Lower leg skin (tissue), 4 donors: ENCODE results near the gene CEACAM5. TPM values are rescaled to one million over a fixed set of nuclear protein-coding genes. Genes with fewer than 3 reads are reported as not detected.

Source experiments
- DNase-seq, 2 donors: peaks; one replicate each; pipeline ENCODE4 v3.0.0-alpha.2; 2019; ENCODE audit warnings: low spot score in 2 of 2
- H3K4me3 ChIP-seq: fragments of 200-600 bp; sonication (generic); 2 replicates; pipeline ENCODE4 v1.5.1; 2017; ENCODE audit warnings: mild to moderate bottlenecking, low read depth; ENCODE audit not compliant: poor library complexity, severe bottlenecking
- CTCF ChIP-seq, 3 donors: fragments of 450-650 bp; IDR thresholded peaks; one replicate each; pipeline ENCODE4 v1.5.1; 2016; ENCODE audit warnings: antibody characterized with exemption in 3 of 3, mild to moderate bottlenecking in 3 of 3, moderate library complexity in 2 of 3
- POLR2A ChIP-seq, 2 donors: fragments of 450-650 bp; IDR thresholded peaks; one replicate each; pipeline ENCODE4 v1.6.1; 2016 to 2017; ENCODE audit warnings: antibody characterized with exemption in 2 of 2, mild to moderate bottlenecking in 1 of 2, moderate library complexity in 1 of 2
- WGBS, 2 donors: methylation state at CpG; one replicate each; pipeline ENCODE4 v1.1.5; 2018; 5-methylcytosine and 5-hydroxymethylcytosine counted together
- intact Hi-C: fragments of 100-400 bp; cut with DNase I; formaldehyde crosslinking; loops from one replicate; pipeline ENCODE4 v1.15.0; 2023; ENCODE audit warnings: low total_unique reads
- total RNA-seq, 4 donors: library from RNA; depleted of rRNA; stranded (reverse); fragments of >200 nt; gene quantifications; one replicate each; pipeline ENCODE4 v1.1.0, GENCODE V29; 2016

The CEACAM5 gene
- total RNA-seq, 4 donors from 2014 or later, result 6.0 to 14.0 (median 9.1) TPM

GRCh38 chr19:41697198-41697855 is 11.1 kb upstream of the CEACAM5 start:
- H3K4me3 ChIP-seq, result no peak overlapping the region
- 65 to 72% methylated on average over 9 of the region's 9 CpGs for WGBS, 2 donors
- peak in 1 of 2 donors; percentile 75 for DNase-seq
- TF ChIP-seq POLR2A (IDR thresholded peaks at IDR 0.05) (no peak), CTCF (IDR thresholded peaks at IDR 0.05) (no peak)
- intact Hi-C loops, result no loop called here

- 5 to 20% methylated on average over 1 of the region's 1 CpG for WGBS, 2 donors
- TF ChIP-seq POLR2A (IDR thresholded peaks at IDR 0.05) (no peak), CTCF (IDR thresholded peaks at IDR 0.05) (no peak)
- intact Hi-C loops, result no loop called here
- DNase-seq, result no peak
- no peak overlapping the region for H3K4me3 ChIP-seq
Measured at GRCh38 chr19:41698746-41699230, 9.6 kb upstream of the CEACAM5 start.

- TF ChIP-seq POLR2A (IDR thresholded peaks at IDR 0.05) (no peak), CTCF (IDR thresholded peaks at IDR 0.05) (no peak)
- intact Hi-C loops, result no loop called here
- WGBS, 2 donors, result 58 to 61% methylated on average over 13 to 17 of the region's 17 CpGs
- H3K4me3 ChIP-seq, result no peak overlapping the region
- peak in 1 of 2 donors; percentile 59 for DNase-seq
Measured at GRCh38 chr19:41699231-41699967, 9.0 kb upstream of the CEACAM5 start.

GRCh38 chr19:41699968-41700323 is 8.5 kb upstream of the CEACAM5 start:
- intact Hi-C loops, result no loop called here
- WGBS, 2 donors, result 59 to 65% methylated on average over 2 of the region's 2 CpGs
- no peak overlapping the region for H3K4me3 ChIP-seq
- DNase-seq, result peak in 1 of 2 donors; percentile 15
- no peak for TF ChIP-seq POLR2A (IDR thresholded peaks at IDR 0.05)
- TF ChIP-seq CTCF (IDR thresholded peaks at IDR 0.05), result no peak

GRCh38 chr19:41700381-41701195 is 7.8 kb upstream of the CEACAM5 start:
- no peak overlapping the region for H3K4me3 ChIP-seq
- WGBS, 2 donors, result 69 to 76% methylated on average over 12 to 13 of the region's 13 CpGs
- peak in 1 of 2 donors; percentile 82 for DNase-seq
- intact Hi-C loops, result no loop called here
- TF ChIP-seq POLR2A (IDR thresholded peaks at IDR 0.05) (no peak), CTCF (IDR thresholded peaks at IDR 0.05) (no peak)
